ENCODE results near the gene GALNT10.
A peak's percentile ranks its signal among the peaks of the same experiment; 100 is the strongest.

The GALNT10 gene

DNA sequence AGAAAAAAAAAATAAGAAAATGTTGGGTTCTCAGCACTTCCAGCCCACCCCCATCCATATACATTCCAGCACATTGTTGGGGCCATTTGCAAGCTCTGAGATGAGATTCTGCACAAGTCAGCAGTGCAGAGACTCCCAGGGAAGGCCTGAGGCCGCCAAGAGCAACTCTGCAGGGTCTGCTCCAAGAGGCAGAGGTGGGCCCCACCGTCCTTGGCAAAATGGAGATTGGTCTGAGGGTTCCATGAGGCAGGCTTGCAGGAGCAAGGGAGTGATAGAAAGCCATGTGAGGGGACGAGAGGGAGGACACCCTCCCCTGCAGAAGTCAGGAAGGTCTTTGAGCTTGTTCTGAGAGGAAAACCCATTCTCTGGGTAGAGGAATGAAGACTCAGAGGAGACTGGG, 203.3 kb downstream of the GALNT10 start:
- no peak overlapping the region for H3K4me3 ChIP-seq (replicated peaks; ENCODE audit: low read depth, low read length)
- peaks cover 17% of the 10 kb centered on the region for H3K36me3 ChIP-seq (ENCODE audit: control insufficient read depth, insufficient read depth, low read length)
- no peak for DNase-seq (ENCODE audit: extremely low read depth, insufficient read length)
- H3K27me3 ChIP-seq (replicated peaks; ENCODE audit: control insufficient read depth, insufficient read depth, low read length) = no peaks in the 10 kb centered on the region
- TF ChIP-seq, protein P1, sequence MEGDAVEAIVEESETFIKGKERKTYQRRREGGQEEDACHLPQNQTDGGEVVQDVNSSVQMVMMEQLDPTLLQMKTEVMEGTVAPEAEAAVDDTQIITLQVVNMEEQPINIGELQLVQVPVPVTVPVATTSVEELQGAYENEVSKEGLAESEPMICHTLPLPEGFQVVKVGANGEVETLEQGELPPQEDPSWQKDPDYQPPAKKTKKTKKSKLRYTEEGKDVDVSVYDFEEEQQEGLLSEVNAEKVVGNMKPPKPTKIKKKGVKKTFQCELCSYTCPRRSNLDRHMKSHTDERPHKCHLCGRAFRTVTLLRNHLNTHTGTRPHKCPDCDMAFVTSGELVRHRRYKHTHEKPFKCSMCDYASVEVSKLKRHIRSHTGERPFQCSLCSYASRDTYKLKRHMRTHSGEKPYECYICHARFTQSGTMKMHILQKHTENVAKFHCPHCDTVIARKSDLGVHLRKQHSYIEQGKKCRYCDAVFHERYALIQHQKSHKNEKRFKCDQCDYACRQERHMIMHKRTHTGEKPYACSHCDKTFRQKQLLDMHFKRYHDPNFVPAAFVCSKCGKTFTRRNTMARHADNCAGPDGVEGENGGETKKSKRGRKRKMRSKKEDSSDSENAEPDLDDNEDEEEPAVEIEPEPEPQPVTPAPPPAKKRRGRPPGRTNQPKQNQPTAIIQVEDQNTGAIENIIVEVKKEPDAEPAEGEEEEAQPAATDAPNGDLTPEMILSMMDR (IDR thresholded peaks at IDR 0.05; ENCODE audit: insufficient read depth, low read length, poor library complexity, severe bottlenecking) = no peak

GRCh38 chr5:154394307-154394706, 203.8 kb downstream of the GALNT10 start:
- no peaks in the 10 kb centered on the region for H3K27me3 ChIP-seq (replicated peaks; ENCODE audit: control insufficient read depth, insufficient read depth, low read length)
- H3K4me3 ChIP-seq (replicated peaks; ENCODE audit: low read depth, low read length) = no peak overlapping the region
- H3K36me3 ChIP-seq (ENCODE audit: control insufficient read depth, insufficient read depth, low read length) = peaks cover 19% of the 10 kb centered on the region
- TF ChIP-seq, protein P1 (IDR thresholded peaks at IDR 0.05; ENCODE audit: insufficient read depth, low read length, poor library complexity, severe bottlenecking) = no peak
- no peak for DNase-seq (ENCODE audit: extremely low read depth, insufficient read length)

DNA sequence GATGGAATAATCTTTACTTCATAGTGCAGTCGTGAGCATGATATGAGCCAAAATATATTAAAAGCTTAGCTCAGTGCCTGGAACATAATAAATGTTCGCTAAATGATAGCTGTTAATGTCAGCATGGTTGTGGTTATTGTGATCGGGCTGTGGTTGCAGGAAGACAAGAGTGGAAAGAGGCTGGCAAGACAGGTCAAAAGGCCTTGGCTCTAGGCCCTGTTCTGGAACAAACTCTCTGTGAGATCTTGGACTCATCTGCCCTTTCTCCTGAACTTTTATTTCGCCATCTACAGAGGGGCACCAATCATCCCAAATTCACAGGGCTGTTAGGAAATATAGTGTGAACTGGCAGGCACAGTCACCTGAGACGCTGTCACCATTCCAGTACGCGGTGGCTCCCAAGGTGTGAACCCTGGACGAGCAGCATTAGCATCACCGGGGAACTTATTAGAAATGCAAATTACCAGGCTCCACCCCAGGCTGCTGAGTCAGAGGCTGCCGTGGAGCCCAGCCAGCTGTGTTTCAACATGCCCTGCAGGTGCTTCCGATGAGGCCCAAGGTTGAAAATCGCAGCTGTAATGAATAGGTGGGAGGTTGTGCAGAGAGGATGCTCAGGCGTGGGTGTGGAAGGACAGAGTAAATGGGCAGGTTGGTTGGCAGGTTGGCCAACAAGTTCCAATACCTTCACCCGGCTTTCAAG, 205.0 kb downstream of the GALNT10 start:
- peaks cover 20% of the 10 kb centered on the region for H3K36me3 ChIP-seq (ENCODE audit: control insufficient read depth, insufficient read depth, low read length)
- H3K4me3 ChIP-seq (replicated peaks; ENCODE audit: low read depth, low read length) = no peak overlapping the region
- no peaks in the 10 kb centered on the region for H3K27me3 ChIP-seq (replicated peaks; ENCODE audit: control insufficient read depth, insufficient read depth, low read length)
- TF ChIP-seq, protein P1 (IDR thresholded peaks at IDR 0.05; ENCODE audit: insufficient read depth, low read length, poor library complexity, severe bottlenecking) = no peak
- DNase-seq (ENCODE audit: extremely low read depth, insufficient read length) = peak; percentile 55

- Histone ChIP-seq H3K36me3 (ENCODE audit: control insufficient read depth, insufficient read depth, low read length) (peaks cover 17% of the 10 kb centered on the region), H3K4me3 (replicated peaks; ENCODE audit: low read depth, low read length) (no peak overlapping the region), H3K27me3 (replicated peaks; ENCODE audit: control insufficient read depth, insufficient read depth, low read length) (no peaks in the 10 kb centered on the region)
- no peak for DNase-seq (ENCODE audit: extremely low read depth, insufficient read length)
- TF ChIP-seq, protein P1 (IDR thresholded peaks at IDR 0.05; ENCODE audit: insufficient read depth, low read length, poor library complexity, severe bottlenecking) = no peak
Measured at GRCh38 chr5:154396128-154396527, 205.6 kb downstream of the GALNT10 start.

GRCh38 chr5:154397652-154398406, 207.3 kb downstream of the GALNT10 start:
- Histone ChIP-seq H3K4me3 (replicated peaks; ENCODE audit: low read depth, low read length) (no peak overlapping the region), H3K36me3 (ENCODE audit: control insufficient read depth, insufficient read depth, low read length) (peaks cover 15% of the 10 kb centered on the region), H3K27me3 (replicated peaks; ENCODE audit: control insufficient read depth, insufficient read depth, low read length) (no peaks in the 10 kb centered on the region)
- DNase-seq (ENCODE audit: extremely low read depth, insufficient read length) = no peak
- TF ChIP-seq, protein P1 (IDR thresholded peaks at IDR 0.05; ENCODE audit: insufficient read depth, low read length, poor library complexity, severe bottlenecking) = no peak

Data from GM06990 (cell line).